ENCODE measurements around the gene B4GALNT4.
"Not testable (repeated sequence)": the region's sequence is repeated elsewhere in the genome, so short reads cannot be mapped to it uniquely, and the experiment has no call there.

The B4GALNT4 gene

DNA sequence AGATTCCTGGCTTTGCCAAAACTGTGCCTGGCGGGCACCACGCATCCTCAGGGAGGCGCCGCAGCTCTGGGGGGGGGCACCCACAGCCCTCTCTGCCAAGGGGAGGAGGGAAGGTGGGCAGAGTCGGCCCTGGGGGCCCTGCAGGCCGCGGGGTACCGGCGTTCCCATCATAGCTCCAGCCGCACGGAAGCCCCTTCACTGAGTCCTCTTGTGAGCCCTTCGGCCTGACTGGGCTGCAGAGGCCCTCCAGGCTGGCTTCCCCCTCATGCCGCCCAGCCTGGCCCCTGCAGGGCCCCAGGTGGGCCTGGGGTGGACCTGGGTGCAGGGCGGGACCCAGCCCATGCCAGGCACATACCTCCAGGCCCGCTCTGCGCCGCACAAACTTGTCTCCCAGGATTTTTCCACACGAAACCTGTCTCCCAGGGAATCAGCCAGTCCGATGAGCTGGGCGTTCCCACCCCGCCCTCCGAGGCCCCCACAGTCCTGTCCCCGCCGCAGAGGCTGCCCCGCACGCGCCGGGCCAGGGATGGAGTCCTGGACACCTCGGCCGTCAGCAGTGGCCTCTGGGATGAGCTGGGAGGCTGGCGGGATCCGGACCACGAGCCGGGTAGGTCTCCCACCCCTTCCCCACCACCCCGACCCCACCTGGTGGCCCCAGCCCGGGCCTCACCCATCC lies 22.9 kb downstream of the B4GALNT4 start:
- no peak for DNase-seq (ENCODE audit: low spot score)

DNA sequence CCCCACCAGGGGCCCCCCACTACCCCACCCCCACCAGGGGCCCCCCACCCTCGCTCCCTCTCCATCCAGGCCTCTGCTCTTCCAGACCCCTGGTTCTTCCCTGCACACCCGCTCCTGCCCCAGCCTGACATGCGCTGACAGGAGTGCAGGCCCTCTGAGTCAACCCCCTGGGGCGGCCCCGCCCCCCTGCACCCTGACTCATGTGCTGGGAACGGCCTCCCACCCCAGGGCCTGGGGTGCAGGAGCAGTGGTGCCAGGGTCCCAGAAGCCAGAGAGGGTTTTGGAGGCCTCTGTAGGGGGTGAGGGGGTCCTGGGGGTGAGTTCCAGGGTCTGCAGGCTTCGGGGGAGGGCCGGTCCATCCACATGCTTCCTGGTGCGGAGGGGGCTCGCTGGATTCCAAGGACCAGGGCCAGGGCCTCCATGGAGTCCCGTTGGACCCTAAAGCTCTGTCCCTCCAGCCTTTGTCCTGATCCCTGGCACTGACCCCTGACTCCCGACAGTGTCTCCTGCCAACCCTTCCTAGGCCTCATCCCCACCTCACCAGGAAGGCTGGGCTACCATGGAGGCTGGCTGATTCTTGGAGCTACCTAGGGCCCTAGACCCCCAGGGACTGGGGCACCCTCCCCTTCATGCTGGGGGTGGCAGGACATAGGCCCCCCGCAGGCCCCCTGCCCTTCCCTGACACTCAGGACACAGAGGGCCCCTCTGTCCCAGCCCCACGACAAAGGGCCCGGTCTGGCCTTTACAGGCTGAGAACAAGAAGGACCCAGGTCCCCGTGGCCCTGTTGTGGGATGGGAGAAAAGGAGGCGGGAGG lies 24.1 kb downstream of the B4GALNT4 start:
- DNase-seq (ENCODE audit: low spot score) = no peak

GRCh38 chr11:394034-394857 lies 24.9 kb downstream of the B4GALNT4 start, which contains the start of gene PKP3:
PKP3 (plus strand) TSS chr11:394209; CDS start chr11:394293, 84 bp downstream.
- no peak for DNase-seq (ENCODE audit: low spot score)

- no peak for DNase-seq (ENCODE audit: low spot score)
These were observed 25.8 kb downstream of the B4GALNT4 start for GRCh38 chr11:394858-395655.

- DNase-seq (ENCODE audit: low spot score) = no peak
These were observed 26.6 kb downstream of the B4GALNT4 start for GRCh38 chr11:395866-396265.

GRCh38 chr11:396511-396947 lies 27.2 kb downstream of the B4GALNT4 start:
- DNase-seq (ENCODE audit: low spot score) = no peak

DNA sequence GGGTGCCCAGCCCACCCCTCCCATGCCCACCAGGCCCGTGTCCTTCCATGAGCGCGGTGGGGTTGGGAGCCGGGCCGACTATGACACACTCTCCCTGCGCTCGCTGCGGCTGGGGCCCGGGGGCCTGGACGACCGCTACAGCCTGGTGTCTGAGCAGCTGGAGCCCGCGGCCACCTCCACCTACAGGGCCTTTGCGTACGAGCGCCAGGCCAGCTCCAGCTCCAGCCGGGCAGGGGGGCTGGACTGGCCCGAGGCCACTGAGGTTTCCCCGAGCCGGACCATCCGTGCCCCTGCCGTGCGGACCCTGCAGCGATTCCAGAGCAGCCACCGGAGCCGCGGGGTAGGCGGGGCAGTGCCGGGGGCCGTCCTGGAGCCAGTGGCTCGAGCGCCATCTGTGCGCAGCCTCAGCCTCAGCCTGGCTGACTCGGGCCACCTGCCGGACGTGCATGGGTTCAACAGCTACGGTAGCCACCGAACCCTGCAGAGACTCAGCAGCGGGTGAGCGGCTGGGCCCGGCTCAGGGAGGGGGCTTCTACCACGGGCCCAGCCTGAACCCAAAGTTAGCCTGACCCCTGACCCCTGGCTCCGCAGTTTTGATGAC lies 27.7 kb downstream of the B4GALNT4 start:
- peak; percentile 68 for DNase-seq (ENCODE audit: low spot score)

DNA sequence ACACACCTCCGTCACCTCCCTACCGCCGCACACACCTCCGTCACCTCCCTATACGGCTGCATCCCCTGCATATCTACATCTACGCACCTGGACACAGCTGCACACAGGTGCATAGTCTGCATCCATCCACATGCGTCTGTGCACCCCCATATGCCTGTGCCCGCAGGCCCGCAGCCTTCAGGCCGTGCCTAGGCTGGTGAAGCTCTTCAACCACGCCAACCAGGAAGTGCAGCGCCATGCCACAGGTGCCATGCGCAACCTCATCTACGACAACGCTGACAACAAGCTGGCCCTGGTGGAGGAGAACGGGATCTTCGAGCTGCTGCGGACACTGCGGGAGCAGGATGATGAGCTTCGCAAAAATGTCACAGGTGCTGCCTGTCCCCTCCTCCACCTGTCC lies 29.5 kb downstream of the B4GALNT4 start:
- DNase-seq (ENCODE audit: low spot score) = no peak

GRCh38 chr11:399731-400211 lies 30.5 kb downstream of the B4GALNT4 start:
- DNase-seq (ENCODE audit: low spot score) = no peak

DNA sequence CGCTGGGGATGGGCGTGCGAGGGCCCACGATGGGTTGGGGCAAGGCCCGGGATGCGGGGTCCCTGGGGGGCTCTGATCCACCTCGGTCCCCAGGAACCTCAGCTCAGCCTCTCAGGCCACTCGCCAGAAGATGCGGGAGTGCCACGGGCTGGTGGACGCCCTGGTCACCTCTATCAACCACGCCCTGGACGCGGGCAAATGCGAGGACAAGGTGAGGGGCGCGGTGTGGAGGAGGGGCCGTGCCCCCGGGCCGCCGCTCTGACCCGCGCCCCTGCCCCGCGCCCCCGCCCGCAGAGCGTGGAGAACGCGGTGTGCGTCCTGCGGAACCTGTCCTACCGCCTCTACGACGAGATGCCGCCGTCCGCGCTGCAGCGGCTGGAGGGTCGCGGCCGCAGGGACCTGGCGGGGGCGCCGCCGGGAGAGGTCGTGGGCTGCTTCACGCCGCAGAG lies 31.0 kb downstream of the B4GALNT4 start:
- no peak for DNase-seq (ENCODE audit: low spot score)

DNA sequence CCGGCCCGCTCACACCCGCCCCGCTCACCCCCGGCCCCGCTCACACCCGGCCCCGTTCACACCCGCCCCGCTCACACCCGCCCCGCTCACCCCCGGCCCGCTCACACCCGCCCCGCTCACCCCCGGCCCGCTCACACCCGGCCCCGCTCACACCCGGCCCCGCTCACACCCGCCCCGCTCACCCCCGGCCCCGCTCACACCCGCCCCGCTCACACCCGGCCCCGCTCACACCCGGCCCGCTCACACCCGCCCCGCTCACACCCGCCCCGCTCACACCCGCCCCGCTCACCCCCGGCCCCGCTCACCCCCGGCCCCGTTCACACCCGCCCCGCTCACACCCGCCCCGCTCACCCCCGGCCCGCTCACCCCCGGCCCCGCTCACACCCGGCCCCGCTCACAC lies 31.9 kb downstream of the B4GALNT4 start:
- not testable (repeated sequence) for DNase-seq (ENCODE audit: low spot score)

GRCh38 chr11:403021-403760 lies 33.9 kb downstream of the B4GALNT4 start:
- DNase-seq (ENCODE audit: low spot score) = no peak

DNA sequence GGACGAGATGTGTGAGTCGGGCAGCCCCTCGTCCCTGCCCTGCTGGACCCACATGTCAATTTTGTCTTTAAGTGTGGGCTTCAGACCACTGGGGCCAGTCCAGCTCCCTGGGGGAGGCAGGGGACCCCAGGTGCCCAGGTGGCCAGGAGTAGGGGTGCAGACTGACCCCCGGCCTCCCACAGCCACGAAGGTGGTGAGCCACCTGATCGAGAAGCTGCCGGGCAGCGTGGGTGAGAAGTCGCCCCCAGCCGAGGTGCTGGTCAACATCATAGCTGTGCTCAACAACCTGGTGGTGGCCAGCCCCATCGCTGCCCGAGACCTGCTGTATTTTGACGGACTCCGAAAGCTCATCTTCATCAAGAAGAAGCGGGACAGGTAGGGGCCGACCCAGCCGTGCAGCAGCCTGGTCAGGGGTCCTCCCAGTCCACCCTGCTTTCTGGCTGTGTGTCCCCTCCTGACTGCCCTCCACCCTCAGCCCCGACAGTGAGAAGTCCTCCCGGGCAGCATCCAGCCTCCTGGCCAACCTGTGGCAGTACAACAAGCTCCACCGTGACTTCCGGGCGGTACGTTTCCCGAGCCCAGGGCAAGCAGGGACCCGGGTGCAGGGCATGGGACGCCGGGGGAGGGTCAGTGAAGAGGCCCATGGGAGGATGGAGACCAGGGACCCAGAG lies 34.6 kb downstream of the B4GALNT4 start:
- no peak for DNase-seq (ENCODE audit: low spot score)

DNA sequence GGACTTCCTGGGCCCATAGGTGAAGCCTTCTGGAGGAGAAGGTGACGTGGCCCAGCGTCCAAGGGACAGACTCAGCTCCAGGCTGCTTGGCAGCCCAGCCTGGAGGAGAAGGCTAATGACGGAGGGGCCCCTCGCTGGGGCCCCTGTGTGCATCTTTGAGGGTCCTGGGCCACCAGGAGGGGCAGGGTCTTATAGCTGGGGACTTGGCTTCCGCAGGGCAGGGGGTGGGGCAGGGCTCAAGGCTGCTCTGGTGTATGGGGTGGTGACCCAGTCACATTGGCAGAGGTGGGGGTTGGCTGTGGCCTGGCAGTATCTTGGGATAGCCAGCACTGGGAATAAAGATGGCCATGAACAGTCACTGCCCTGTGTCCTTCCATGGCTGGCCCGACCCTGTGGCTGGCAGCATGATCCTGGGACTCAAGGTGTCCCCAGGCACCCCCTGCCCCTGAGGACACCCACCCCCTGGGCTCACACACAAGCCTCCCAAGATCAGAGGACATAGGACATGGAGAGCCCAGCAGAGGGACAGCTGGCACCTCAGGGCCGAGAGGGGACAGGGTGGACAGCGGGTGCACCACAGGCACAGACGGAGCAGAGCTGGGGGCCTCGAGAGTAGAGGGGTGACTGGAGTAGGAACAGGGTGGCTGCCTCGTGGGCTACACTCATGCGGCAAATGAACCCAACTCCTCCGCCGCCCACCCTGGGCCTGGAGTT lies 35.4 kb downstream of the B4GALNT4 start:
- DNase-seq (ENCODE audit: low spot score) = no peak

GRCh38 chr11:405323-405953 lies 36.1 kb downstream of the B4GALNT4 start:
- DNase-seq (ENCODE audit: low spot score) = no peak

DNA sequence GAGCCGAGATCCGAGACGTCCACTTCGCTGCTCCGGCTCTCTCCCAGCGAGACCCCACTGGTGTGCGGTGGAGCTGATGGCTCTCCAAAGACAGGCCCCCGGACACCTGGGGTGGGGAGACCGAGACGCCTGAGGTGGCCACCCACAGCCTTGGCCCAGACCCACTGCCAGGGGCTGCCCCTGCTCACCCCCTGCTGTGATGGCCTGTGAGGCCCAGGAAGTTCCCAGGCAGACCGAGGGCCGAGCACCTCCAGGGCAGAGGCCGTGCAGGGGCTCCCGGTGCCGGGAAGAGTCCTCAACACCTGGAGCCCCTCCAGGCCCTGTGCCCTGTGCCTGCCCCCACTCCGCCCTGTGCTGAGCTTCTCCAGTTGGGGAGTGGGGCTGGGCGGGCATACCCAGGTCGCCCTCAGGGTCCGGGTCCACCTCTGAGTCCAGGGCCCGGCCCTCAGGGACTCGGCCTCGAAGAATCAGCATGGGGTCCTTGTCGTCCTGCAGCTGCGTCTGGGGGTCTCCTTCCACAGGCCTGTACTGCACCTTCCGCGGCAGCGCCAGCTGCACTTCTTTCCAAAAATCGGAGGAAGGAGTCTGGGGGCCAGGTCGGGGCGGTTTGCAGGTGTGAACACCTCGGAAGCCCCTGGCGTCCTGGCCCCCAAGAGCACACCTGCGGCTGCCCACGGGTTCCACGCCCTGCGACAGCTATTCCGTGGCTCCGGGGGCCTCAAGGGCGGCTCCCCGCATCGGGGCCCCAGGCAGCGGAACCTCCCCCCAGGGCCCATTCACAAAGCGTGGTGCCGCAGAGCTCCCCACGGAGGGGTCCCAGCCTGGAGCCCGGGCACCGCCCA lies 36.9 kb downstream of the B4GALNT4 start:
- no peak for DNase-seq (ENCODE audit: low spot score)

- DNase-seq (ENCODE audit: low spot score) = peak; percentile 91
These were observed 37.7 kb downstream of the B4GALNT4 start for GRCh38 chr11:406796-407650.
